Cardiac muscle cell (in vitro differentiated cells and primary cell): Measurements from ENCODE around the gene NCAPD3. TPM values are rescaled to one million over a fixed set of nuclear protein-coding genes. Genes with fewer than 3 reads are reported as not detected.

ENCODE experiments used
- DNase-seq, 2 donors: peaks; one replicate each; pipeline versions ENCODE4 v3.0.0 to v3.0.0-alpha.2; 2010 to 2017; ENCODE audit warnings: low read depth in 1 of 2, low spot score in 1 of 2
- H3K27ac ChIP-seq: fragments of 200-600 bp; sonication (generic); 2 replicates; pipeline ENCODE4 v1.5.1; 2016
- H3K27me3 ChIP-seq: fragments of 200-600 bp; sonication (generic); 2 replicates; pipeline ENCODE4 v1.6.0; 2016; ENCODE audit warnings: control low read depth
- H3K36me3 ChIP-seq: fragments of 200-600 bp; sonication (generic); 2 replicates; pipeline ENCODE4 v1.5.1; 2016; ENCODE audit warnings: control low read depth
- H3K4me1 ChIP-seq: fragments of 200-600 bp; sonication (generic); 2 replicates; pipeline ENCODE4 v1.8.1; 2017; ENCODE audit warnings: low read depth, mild to moderate bottlenecking, mixed run types
- H3K4me3 ChIP-seq: fragments of 200-600 bp; sonication (generic); 2 replicates; pipeline ENCODE4 v1.5.1; 2016; ENCODE audit warnings: mild to moderate bottlenecking
- H3K9me3 ChIP-seq: fragments of 200-600 bp; sonication (generic); 2 replicates; pipeline ENCODE4 v1.5.1; 2017; ENCODE audit warnings: low read depth, mild to moderate bottlenecking, control low read depth
- CTCF ChIP-seq: IDR thresholded peaks from 2 replicates; pipeline ENCODE4 v1.5.1; 2012; ENCODE audit warnings: low read depth, mild to moderate bottlenecking, low read length
- polyA plus RNA-seq: library from polyadenylated mRNA; unstranded; fragments of >200 nt; fragmentation: Nextera tagmentation; extraction: Ambion mirVana; gene quantifications from 2 replicates; pipeline ENCODE4 v1.2.1, GENCODE V29; 2016
- total RNA-seq: library from RNA; depleted of rRNA; stranded (reverse); fragments of >200 nt; gene quantifications from 2 replicates; pipeline ENCODE4 v1.2.3, GENCODE V29; 2016

NCAPD3 gene
- total and polyA plus RNA-seq, 2 experiments from 2014 or later: 17.1 to 20.8 TPM

GRCh38 chr11:134131628-134132244 lies 92.0 kb downstream of the NCAPD3 start:
- Histone ChIP-seq H3K36me3 (no peaks in the 10 kb centered on the region), H3K4me3 (no peak overlapping the region), H3K4me1 (no peaks in the 10 kb centered on the region), H3K9me3 (no peaks in the 10 kb centered on the region), H3K27ac (no peak overlapping the region), H3K27me3 (no peaks in the 10 kb centered on the region)
- TF ChIP-seq CTCF: no peak
- DNase-seq: no peak

- Histone ChIP-seq H3K4me3 (no peak overlapping the region), H3K4me1 (peaks cover 14% of the 10 kb centered on the region), H3K36me3 (no peaks in the 10 kb centered on the region), H3K27ac (no peak overlapping the region), H3K9me3 (no peaks in the 10 kb centered on the region), H3K27me3 (peaks cover 11% of the 10 kb centered on the region)
- DNase-seq: peak in 1 of 2 donors; percentile 52
- TF ChIP-seq CTCF: no peak
Measured at GRCh38 chr11:134126217-134126822, 97.4 kb downstream of the NCAPD3 start.

GRCh38 chr11:134125507-134125906 lies 98.3 kb downstream of the NCAPD3 start:
- peaks cover 22% of the 10 kb centered on the region for H3K4me1 ChIP-seq
- H3K9me3 ChIP-seq: no peaks in the 10 kb centered on the region
- TF ChIP-seq CTCF: no peak
- peak overlapping the region; percentile 9 for H3K4me3 ChIP-seq
- H3K27ac ChIP-seq: no peak overlapping the region
- H3K36me3 ChIP-seq: no peaks in the 10 kb centered on the region
- peaks cover 11% of the 10 kb centered on the region for H3K27me3 ChIP-seq
- DNase-seq: peak; percentile 9 to 29

- peak; percentile 47 to 78 for DNase-seq
- no peak overlapping the region for H3K27ac ChIP-seq
- H3K27me3 ChIP-seq: peaks cover 11% of the 10 kb centered on the region
- peaks cover 29% of the 10 kb centered on the region for H3K4me1 ChIP-seq
- H3K36me3 ChIP-seq: no peaks in the 10 kb centered on the region
- no peaks in the 10 kb centered on the region for H3K9me3 ChIP-seq
- H3K4me3 ChIP-seq: peak overlapping the region; percentile 9
- TF ChIP-seq CTCF: no peak
Measured at GRCh38 chr11:134124660-134125451, 98.9 kb downstream of the NCAPD3 start.

GRCh38 chr11:134120921-134121526 lies 102.7 kb downstream of the NCAPD3 start:
- H3K27ac ChIP-seq: no peak overlapping the region
- H3K4me1 ChIP-seq: peaks cover 34% of the 10 kb centered on the region
- H3K27me3 ChIP-seq: peaks cover 11% of the 10 kb centered on the region
- no peaks in the 10 kb centered on the region for H3K9me3 ChIP-seq
- no peak for TF ChIP-seq CTCF
- H3K4me3 ChIP-seq: no peak overlapping the region
- DNase-seq: peak in 1 of 2 donors; percentile 74
- no peaks in the 10 kb centered on the region for H3K36me3 ChIP-seq
